ENCODE results near the gene RALGAPB. TPM values are rescaled to one million over a fixed set of nuclear protein-coding genes. Genes with fewer than 3 reads are reported as not detected.
"Not testable (repeated sequence)": the region's sequence is repeated elsewhere in the genome, so short reads cannot be mapped to it uniquely, and the experiment has no call there.

The RALGAPB gene
- polyA plus RNA-seq, 3 donors, result 33.7 to 36.5 (median 35.0) TPM

GRCh38 chr20:38581013-38581412 lies 108.4 kb downstream of the RALGAPB start, which contains the start of gene ADIG:
ADIG (plus strand) TSS chr20:38581197; CDS start chr20:38581251, 54 bp downstream.
- no peak for DNase-seq (ENCODE audit: low read depth in 3 of 3, low spot score in 2 of 3)

DNA sequence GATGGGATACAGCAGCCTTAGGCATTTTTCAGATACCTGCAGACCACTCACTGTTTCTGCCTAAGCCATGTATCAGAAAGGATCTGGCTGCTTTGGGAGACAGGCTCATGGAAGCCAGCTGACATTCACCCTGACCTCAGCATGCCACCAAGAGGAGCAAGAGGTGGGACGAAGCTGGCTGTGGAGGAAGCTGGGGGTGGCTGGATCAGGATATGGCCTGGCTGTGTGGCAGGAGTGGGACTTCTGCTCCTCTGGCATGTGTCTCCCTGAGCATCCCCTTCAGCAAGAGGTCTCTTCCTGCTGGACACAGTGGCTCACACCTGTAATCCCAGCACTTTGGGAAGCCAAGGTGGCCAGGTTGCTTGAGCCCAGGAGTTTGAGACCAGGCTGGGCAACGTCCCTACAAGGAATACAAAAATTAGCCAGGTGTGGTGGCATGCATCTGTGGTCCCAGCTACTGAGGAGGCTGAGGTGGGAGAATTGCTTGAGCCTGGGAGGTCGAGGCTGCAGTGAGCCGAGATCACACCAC lies 109.3 kb downstream of the RALGAPB start:
- DNase-seq (ENCODE audit: low read depth in 3 of 3, low spot score in 2 of 3), result no peak

GRCh38 chr20:38583306-38583705 lies 110.7 kb downstream of the RALGAPB start:
- DNase-seq (ENCODE audit: low read depth in 3 of 3, low spot score in 2 of 3), result no peak

DNA sequence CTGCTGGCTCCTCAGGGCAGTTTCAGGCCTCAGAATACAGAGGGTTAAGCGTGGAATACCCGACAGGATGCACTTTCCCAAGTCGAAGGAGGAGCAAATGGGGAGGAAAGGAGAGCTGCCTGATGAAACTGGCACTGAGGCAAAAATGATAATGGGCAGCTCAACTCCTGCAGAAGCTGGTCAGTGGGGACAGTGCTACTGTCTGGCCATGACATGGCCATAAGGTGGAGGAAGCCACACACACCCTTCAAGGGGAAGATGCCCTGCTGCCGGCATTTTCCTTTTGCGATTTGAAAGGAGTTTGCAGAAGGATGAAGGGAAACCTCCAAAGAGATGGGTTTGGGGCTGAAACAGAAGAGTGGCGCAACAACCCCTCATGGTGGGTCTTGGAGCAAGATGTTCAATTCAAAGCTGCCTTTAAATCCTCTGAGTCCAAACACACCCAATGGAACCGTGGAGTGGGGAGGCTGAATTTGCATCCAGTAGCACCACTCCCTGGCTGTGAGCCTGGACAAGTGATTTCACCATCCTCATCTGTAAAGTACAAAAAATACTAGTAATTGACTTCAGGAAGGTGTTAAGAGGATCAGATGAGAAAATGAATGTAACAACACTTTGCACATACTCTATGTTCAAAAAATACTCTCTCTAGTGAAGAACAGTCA lies 111.6 kb downstream of the RALGAPB start:
- no peak for DNase-seq (ENCODE audit: low read depth in 3 of 3, low spot score in 2 of 3)

- no peak for DNase-seq (ENCODE audit: low read depth in 3 of 3, low spot score in 2 of 3)
Measured at GRCh38 chr20:38585404-38586180, 112.9 kb downstream of the RALGAPB start.

GRCh38 chr20:38586181-38586525 lies 113.5 kb downstream of the RALGAPB start:
- DNase-seq (ENCODE audit: low read depth in 3 of 3, low spot score in 2 of 3), result no peak

DNA sequence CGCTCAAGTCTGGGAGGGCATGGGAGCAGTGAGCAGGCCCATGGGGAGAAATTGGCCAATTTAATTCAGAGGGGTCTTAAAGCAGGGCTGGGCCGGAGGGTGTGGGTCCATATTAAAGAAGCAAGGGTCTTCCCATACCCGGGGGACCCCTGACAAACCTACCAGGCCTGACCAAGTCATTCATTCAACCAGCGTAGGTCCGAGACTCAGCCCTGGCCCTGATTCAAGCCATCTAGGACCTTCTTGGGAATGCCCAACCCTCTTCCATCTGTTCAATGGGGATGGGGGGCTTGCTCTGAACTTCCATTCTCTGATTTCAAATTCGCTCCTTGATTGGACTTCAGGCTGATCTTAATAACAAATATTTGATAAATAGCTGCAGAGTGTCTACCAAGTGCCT lies 115.7 kb downstream of the RALGAPB start:
- DNase-seq (ENCODE audit: low read depth in 3 of 3, low spot score in 2 of 3), result no peak

DNA sequence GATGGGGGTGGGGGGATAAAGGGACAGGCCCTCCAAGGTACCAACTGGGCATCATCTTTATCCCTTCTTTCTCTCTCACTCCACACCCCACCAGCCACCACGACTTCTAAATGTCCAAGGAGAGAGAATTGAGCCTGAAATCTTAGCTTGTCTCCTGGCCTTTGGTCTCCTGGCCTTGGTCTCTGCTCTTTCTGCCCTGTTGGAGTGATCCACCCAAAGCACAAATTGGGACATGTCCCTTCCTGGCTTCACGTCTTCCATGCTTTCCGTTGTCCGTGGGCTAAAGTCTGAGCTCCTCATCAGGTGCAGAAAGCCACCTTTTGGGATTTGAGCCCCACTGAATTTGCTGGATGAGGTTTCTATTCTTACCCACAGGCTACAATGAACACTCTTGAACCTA lies 116.7 kb downstream of the RALGAPB start:
- no peak for DNase-seq (ENCODE audit: low read depth in 3 of 3, low spot score in 2 of 3)

- no peak for DNase-seq (ENCODE audit: low read depth in 3 of 3, low spot score in 2 of 3)
Measured at GRCh38 chr20:38589967-38590675, 117.5 kb downstream of the RALGAPB start.

GRCh38 chr20:38590676-38591473 lies 118.2 kb downstream of the RALGAPB start:
- no peak for DNase-seq (ENCODE audit: low read depth in 3 of 3, low spot score in 2 of 3)

DNA sequence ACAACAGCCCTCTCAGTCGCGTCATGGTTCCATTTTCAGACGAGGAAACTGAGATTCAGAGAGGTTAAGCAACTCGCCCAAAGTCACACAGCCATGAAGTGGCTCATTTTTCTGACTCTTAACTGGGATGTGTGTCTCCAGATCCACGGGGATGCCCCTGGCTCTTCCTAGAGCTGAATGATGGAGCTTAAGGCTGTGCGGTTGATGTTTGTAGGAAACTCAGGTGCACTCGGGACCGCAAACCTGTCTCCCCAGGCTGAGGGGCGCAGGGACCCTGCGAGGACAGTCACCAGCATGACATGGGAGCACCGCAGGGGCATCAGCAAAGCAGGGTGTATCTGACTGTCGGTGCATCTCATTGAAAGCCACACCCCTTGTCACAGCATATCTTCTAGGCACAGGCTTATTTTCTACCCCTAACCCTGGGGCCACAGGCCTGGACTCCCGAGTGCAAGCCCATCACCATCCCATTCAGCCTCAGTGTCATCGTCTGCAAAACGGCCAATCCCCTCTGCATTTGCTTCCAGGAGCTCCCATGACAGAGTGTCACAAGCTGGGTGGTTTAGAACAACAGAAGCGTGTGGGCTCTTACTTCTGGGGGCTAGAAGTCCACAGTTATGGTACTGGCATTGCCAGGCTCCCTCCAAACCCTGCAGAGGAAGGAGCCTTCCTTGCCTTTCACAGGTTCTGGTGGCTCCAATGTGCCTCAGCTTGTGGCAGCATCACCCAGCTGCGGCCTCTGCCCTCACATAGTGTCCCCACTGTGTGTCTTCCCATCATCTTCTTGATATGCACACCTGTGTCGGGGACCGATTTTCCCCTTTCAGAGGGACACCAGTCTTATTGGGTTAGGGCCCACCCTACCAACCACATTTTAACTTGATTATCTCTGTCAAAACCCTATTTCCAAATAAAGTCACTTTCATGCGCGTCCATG lies 119.1 kb downstream of the RALGAPB start:
- no peak for DNase-seq (ENCODE audit: low read depth in 3 of 3, low spot score in 2 of 3)

DNA sequence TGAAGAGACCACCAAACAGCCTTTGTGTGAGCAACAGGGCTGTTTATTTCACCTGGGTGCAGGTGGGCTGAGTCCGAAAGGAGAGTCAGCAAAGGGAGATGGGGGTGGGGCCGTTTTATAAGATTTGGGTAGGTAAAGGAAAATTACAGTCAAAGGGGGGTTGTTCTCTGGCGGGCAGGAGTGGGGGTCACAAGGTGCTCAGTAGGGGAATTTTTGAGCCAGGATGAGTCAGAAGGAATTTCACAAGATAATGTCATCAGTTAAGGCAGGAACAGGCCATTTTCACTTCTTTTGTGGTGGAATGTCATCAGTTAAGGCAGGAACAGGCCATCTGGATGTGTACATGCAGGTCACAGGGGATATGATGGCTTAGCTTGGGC lies 119.8 kb downstream of the RALGAPB start:
- DNase-seq (ENCODE audit: low read depth in 3 of 3, low spot score in 2 of 3), result not testable (repeated sequence)

GRCh38 chr20:38594281-38594680 lies 121.6 kb downstream of the RALGAPB start:
- not testable (repeated sequence) for DNase-seq (ENCODE audit: low read depth in 3 of 3, low spot score in 2 of 3)

DNA sequence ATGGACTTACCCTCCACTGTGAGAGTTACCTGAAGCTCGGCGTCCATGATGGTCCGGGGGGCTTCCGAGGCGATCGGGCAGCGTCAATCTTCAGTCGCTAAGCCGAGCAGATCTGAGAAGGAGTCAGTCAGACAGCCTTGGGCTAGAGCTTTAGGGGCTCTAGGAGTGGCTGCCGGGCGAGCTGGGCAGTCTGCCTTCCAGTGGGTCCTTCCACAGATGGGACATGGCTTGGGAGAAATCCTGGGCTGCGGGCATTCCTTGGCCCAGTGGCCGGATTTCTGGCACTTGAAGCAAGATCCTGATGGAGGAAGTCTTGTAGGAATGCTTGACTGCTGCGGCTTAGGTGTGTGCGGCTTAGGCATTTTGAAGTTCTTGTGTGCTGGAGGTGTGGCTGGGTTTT lies 123.2 kb downstream of the RALGAPB start:
- DNase-seq (ENCODE audit: low read depth in 3 of 3, low spot score in 2 of 3), result not testable (repeated sequence)

- DNase-seq (ENCODE audit: low read depth in 3 of 3, low spot score in 2 of 3), result no peak
Measured at GRCh38 chr20:38599410-38599882, 126.8 kb downstream of the RALGAPB start.

- no peak for DNase-seq (ENCODE audit: low read depth in 3 of 3, low spot score in 2 of 3)
Measured at GRCh38 chr20:38600057-38600456, 127.4 kb downstream of the RALGAPB start.

GRCh38 chr20:38601216-38602184 lies 128.9 kb downstream of the RALGAPB start, which contains the start of gene ARHGAP40:
ARHGAP40 (plus strand) TSS chr20:38601809.
- DNase-seq (ENCODE audit: low read depth in 3 of 3, low spot score in 2 of 3), result no peak

DNA sequence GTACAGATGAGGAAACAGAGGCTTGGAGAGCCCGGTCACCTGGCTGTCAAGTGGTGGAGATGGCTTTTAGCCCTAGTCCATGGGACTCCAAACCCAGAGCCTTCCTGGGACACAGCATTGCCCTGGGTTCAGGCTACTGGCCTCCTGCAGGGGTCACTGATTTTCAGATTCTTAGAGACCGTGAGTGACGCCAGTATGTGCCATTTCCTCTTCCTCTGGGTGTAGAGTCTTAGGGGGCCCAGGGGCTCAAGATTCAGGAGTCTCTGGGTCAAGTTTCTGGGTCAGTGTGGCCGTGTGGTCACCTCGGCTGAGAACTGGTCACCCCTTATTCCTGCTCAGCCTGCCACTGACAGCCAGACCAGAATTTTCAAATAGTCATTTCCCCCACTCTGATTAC lies 129.5 kb downstream of the RALGAPB start:
- DNase-seq (ENCODE audit: low read depth in 3 of 3, low spot score in 2 of 3), result no peak

All from right renal cortex interstitium (tissue), 3 donors.